Activated CD8-positive, alpha-beta T cell treated with anti-CD3 and anti-CD28 coated beads, Interleukin-2, amount 10 ng/mL, durations not matched to agents 7 days and 5 days (primary cell): Measurements from ENCODE around the gene STT3B. TPM values are rescaled to one million over a fixed set of nuclear protein-coding genes. Genes with fewer than 3 reads are reported as not detected.

Experiments
- ATAC-seq: fragments of 150-1000 bp; cut with Tn5 transposase; one replicate; pipeline ENCODE4 v1.10.0; 2021; ENCODE audit warnings: moderate library complexity
- CTCF ChIA-PET: fragments of 350-600 bp; sonication (Branson Sonifier 250); formaldehyde crosslinking; loops from one replicate; lab custom pipeline; 2021; ENCODE audit warnings: antibody characterized with exemption; lab: Charles Lee
- POLR2A ChIA-PET: fragments of 350-600 bp; sonication (Branson Sonifier 250); formaldehyde crosslinking; loops from one replicate; lab custom pipeline; 2021; ENCODE audit warnings: antibody characterized with exemption; lab: Charles Lee
- DNase-seq: peaks from one replicate; pipeline ENCODE4 v3.0.0-alpha.2; 2020
- H3K27ac Mint-ChIP-seq: one replicate; pipeline ENCODE4 v1.8.0; 2021; ENCODE audit warnings: mild to moderate bottlenecking, mixed read lengths
- H3K27me3 Mint-ChIP-seq: one replicate; pipeline ENCODE4 v1.8.0; 2021; ENCODE audit warnings: low read depth, mixed read lengths
- H3K36me3 Mint-ChIP-seq: one replicate; pipeline ENCODE4 v1.8.0; 2021; ENCODE audit warnings: low read depth, mixed read lengths
- H3K4me1 Mint-ChIP-seq: one replicate; pipeline ENCODE4 v1.8.0; 2021; ENCODE audit warnings: low read depth, mixed read lengths
- H3K4me3 Mint-ChIP-seq: one replicate; pipeline ENCODE4 v1.8.0; 2021; ENCODE audit warnings: mild to moderate bottlenecking, mixed read lengths
- H3K9me3 Mint-ChIP-seq: one replicate; pipeline ENCODE4 v1.8.0; 2022; ENCODE audit warnings: mixed read lengths; ENCODE audit not compliant: insufficient read depth
- total RNA-seq, 2 experiments: library from RNA; stranded (reverse); gene quantifications; one replicate each; pipeline ENCODE4 v1.2.3, GENCODE V29; 2021

STT3B gene
- total RNA-seq, 2 experiments from 2014 or later, result 137 to 140 TPM

DNA sequence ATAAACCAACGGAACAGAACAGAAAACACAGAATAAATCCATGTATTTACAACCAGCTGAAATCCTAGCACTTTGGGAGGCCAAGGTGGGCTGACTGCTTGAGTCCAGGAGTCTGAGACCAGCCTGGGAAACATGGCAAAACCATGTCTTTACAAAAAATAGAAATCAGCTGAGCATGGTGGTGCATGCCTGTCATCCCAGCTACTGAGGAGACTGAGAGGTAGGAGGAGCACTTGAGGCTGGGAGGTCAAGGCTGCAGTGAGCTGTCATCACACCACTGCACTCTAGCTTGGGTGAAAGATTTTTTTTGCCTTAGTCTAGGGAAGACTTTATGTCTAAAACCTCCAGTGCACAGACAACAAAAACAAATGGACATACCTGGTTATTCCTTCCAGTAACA, 120.7 kb downstream of the STT3B start:
- no peak for DNase-seq
- ChIA-PET POLR2A (interaction anchor here (1.5 kb wide), 1 partner anchor 122 kb away, joined by 3 read pairs; no protein-coding TSS in a partner anchor), CTCF (no interaction called here)
- no peak overlapping the region for H3K4me3 Mint-ChIP-seq
- H3K27me3 Mint-ChIP-seq, result no peaks in the 10 kb centered on the region
- ATAC-seq, result no peak
- H3K9me3 Mint-ChIP-seq, result peaks cover 74% of the 10 kb centered on the region
- H3K27ac Mint-ChIP-seq, result no peak overlapping the region
- peaks cover 35% of the 10 kb centered on the region for H3K36me3 Mint-ChIP-seq
- H3K4me1 Mint-ChIP-seq, result no peaks in the 10 kb centered on the region

- no peak for ATAC-seq
- H3K27me3 Mint-ChIP-seq, result no peaks in the 10 kb centered on the region
- peaks cover 66% of the 10 kb centered on the region for H3K9me3 Mint-ChIP-seq
- H3K4me1 Mint-ChIP-seq, result no peaks in the 10 kb centered on the region
- peaks cover 23% of the 10 kb centered on the region for H3K36me3 Mint-ChIP-seq
- ChIA-PET CTCF (no interaction called here), POLR2A (no interaction called here)
- H3K4me3 Mint-ChIP-seq, result no peak overlapping the region
- H3K27ac Mint-ChIP-seq, result no peak overlapping the region
- no peak for DNase-seq
Observed at GRCh38 chr3:31654998-31655397, 122.3 kb downstream of the STT3B start.

DNA sequence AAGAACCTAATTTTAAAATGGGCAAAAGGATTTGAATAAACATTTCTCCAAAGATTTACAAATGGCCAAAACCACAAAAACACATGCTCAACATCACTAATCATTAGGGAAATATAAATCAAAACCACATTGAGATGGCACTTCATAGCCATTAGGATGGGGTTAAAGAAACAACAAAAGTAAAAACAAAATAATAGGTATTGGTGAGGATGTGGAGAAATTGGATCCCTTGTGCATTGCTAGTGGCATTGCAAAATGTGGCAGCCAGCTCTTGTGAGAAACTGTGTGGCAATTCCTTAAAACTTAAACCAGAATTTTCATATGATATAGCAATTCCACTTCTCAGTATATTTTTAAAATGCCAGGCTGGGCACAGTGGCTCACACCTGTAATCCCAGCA, 126.5 kb downstream of the STT3B start:
- CTCF ChIA-PET, result no interaction called here
- DNase-seq (no peak), ATAC-seq (no peak)
- POLR2A ChIA-PET, result no interaction called here
- Mint-ChIP-seq H3K36me3 (peaks cover 6% of the 10 kb centered on the region), H3K4me1 (no peaks in the 10 kb centered on the region), H3K27me3 (no peaks in the 10 kb centered on the region), H3K9me3 (peaks cover 39% of the 10 kb centered on the region), H3K4me3 (no peak overlapping the region), H3K27ac (no peak overlapping the region)

DNA sequence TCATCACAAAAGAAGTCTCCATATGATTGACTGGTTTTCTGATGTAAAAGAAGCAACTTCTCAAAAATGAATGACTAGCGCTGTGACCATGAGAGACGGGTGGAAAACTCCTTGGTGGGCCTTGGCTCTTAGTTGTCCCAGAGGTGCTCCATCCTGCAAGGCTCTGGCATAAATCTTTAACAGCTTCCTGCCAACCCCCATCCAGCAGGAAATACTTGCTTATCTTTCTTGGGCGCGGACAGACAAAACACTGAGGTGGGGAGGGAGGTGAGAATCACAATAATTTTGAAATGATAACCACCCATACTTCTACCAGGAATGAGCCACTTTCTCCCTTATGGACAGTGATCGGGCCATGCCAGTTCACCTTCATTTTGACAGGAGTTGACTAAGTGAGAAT, 128.6 kb downstream of the STT3B start:
- Mint-ChIP-seq H3K27ac (no peak overlapping the region), H3K36me3 (peaks cover 2% of the 10 kb centered on the region), H3K27me3 (no peaks in the 10 kb centered on the region), H3K9me3 (peaks cover 21% of the 10 kb centered on the region), H3K4me3 (no peak overlapping the region), H3K4me1 (no peaks in the 10 kb centered on the region)
- ChIA-PET POLR2A (no interaction called here), CTCF (no interaction called here)
- no peak for DNase-seq
- no peak for ATAC-seq

DNA sequence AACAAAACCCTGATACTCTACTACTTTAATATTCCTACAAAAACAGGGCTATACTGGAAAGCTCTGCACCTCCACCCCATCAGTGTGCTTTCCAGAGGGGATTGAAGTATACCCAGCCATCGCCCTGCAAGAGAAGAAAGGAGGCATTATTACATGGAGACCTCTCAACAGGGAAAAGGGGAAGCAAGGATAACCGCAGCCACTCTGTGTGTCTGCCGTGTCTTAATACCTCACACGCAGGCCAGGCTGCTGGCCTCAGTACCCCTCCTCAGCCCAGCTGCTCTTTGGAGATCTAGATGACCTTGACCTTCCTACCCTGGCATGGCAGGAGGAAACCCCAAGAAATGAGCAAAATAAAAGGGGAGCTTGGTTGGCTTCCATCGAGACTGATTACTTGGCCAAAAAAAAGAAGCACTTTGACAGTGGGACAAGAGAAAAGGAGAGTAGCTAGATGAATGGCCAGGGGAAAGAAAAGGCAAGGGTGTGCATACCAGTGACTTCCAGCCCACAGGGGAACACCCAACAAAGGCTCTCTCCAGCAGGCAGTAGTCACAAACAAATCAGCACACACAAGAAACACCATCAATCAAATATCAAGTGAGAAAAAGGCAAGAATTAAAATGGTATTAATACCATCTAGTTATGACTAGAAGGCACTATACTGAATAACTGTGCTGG, 129.4 kb downstream of the STT3B start:
- Mint-ChIP-seq H3K4me3 (no peak overlapping the region), H3K36me3 (no peaks in the 10 kb centered on the region), H3K9me3 (peaks cover 13% of the 10 kb centered on the region), H3K4me1 (no peaks in the 10 kb centered on the region), H3K27ac (no peak overlapping the region), H3K27me3 (no peaks in the 10 kb centered on the region)
- no peak for DNase-seq
- ChIA-PET POLR2A (interaction anchor here (0.8 kb wide), 1 partner anchor 37 kb away, joined by 3 read pairs; no protein-coding TSS in a partner anchor), CTCF (no interaction called here)
- ATAC-seq, result no peak

- ATAC-seq, result no peak
- Mint-ChIP-seq H3K4me3 (no peak overlapping the region), H3K27me3 (no peaks in the 10 kb centered on the region), H3K27ac (no peak overlapping the region), H3K36me3 (no peaks in the 10 kb centered on the region), H3K4me1 (no peaks in the 10 kb centered on the region), H3K9me3 (peaks cover 4% of the 10 kb centered on the region)
- no peak for DNase-seq
- ChIA-PET CTCF (no interaction called here), POLR2A (no interaction called here)
Observed at GRCh38 chr3:31664031-31664430, 131.3 kb downstream of the STT3B start.

GRCh38 chr3:31667582-31667981, 134.9 kb downstream of the STT3B start:
- H3K36me3 Mint-ChIP-seq, result no peaks in the 10 kb centered on the region
- no peak overlapping the region for H3K27ac Mint-ChIP-seq
- no peak for DNase-seq
- POLR2A ChIA-PET, result no interaction called here
- H3K27me3 Mint-ChIP-seq, result no peaks in the 10 kb centered on the region
- CTCF ChIA-PET, result no interaction called here
- H3K9me3 Mint-ChIP-seq, result peaks cover 4% of the 10 kb centered on the region
- no peak for ATAC-seq
- no peaks in the 10 kb centered on the region for H3K4me1 Mint-ChIP-seq
- H3K4me3 Mint-ChIP-seq, result no peak overlapping the region

- H3K27me3 Mint-ChIP-seq, result no peaks in the 10 kb centered on the region
- DNase-seq (no peak), ATAC-seq (no peak)
- H3K27ac Mint-ChIP-seq, result no peak overlapping the region
- POLR2A ChIA-PET, result no interaction called here
- H3K9me3 Mint-ChIP-seq, result peaks cover 4% of the 10 kb centered on the region
- CTCF ChIA-PET, result no interaction called here
- H3K4me1 Mint-ChIP-seq, result no peaks in the 10 kb centered on the region
- no peak overlapping the region for H3K4me3 Mint-ChIP-seq
- no peaks in the 10 kb centered on the region for H3K36me3 Mint-ChIP-seq
Observed at GRCh38 chr3:31668242-31668641, 135.5 kb downstream of the STT3B start.

GRCh38 chr3:31670136-31670535, 137.4 kb downstream of the STT3B start:
- Mint-ChIP-seq H3K36me3 (no peaks in the 10 kb centered on the region), H3K4me1 (no peaks in the 10 kb centered on the region), H3K9me3 (peaks cover 4% of the 10 kb centered on the region), H3K27ac (no peak overlapping the region), H3K27me3 (peaks cover 2% of the 10 kb centered on the region), H3K4me3 (no peak overlapping the region)
- DNase-seq (no peak), ATAC-seq (no peak)
- POLR2A ChIA-PET, result no interaction called here
- CTCF ChIA-PET, result interaction anchor here (0.6 kb wide), 1 partner anchor 104 kb away, joined by 3 read pairs; no protein-coding TSS in a partner anchor

DNA sequence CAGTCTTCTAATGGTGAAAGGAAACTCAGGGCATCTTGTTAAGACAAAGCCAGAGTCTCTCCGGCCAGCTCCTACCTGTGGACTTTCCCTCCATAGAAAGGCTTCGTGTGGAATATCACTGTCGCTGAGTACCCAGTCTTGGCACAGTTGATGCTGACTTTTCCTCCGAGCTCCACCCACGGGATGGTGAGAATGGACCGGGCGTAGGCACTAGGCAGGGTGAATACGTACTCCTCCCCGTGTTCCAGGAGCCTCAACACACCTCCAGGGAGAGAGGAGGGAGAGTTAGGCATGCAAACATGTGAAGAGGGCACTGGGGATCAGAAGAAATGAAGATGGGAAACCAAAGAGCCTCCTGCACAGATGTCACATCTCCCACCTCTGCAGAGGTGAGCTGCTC, 138.0 kb downstream of the STT3B start:
- ChIA-PET CTCF (interaction anchor here (0.6 kb wide), 1 partner anchor 105 kb away, joined by 3 read pairs; no protein-coding TSS in a partner anchor), POLR2A (no interaction called here)
- Mint-ChIP-seq H3K27me3 (peaks cover 2% of the 10 kb centered on the region), H3K9me3 (peaks cover 4% of the 10 kb centered on the region), H3K4me1 (no peaks in the 10 kb centered on the region), H3K36me3 (no peaks in the 10 kb centered on the region), H3K27ac (no peak overlapping the region), H3K4me3 (no peak overlapping the region)
- ATAC-seq (no peak), DNase-seq (no peak)

DNA sequence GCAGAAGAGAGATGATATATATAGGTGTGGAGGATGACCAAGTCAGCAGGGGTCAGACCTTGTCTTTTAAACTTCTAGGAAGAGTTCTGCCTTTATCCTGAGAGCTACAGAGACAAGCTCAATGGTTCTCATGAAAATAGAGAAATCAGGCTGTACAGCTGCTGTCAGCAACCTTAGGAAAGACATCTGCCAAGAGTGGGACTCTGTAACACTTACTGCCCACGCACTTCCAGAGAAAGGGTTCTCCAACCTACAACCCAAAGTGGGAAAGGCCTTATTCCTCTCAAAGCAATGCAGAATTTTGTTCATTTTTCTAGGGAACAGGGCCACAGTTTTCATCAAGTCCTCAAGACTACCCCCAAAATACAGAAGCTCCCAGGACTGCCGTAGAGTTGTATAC, 138.7 kb downstream of the STT3B start:
- POLR2A ChIA-PET, result no interaction called here
- ATAC-seq (no peak), DNase-seq (no peak)
- H3K27me3 Mint-ChIP-seq, result peaks cover 2% of the 10 kb centered on the region
- H3K9me3 Mint-ChIP-seq, result peaks cover 4% of the 10 kb centered on the region
- CTCF ChIA-PET, result no interaction called here
- H3K36me3 Mint-ChIP-seq, result no peaks in the 10 kb centered on the region
- no peaks in the 10 kb centered on the region for H3K4me1 Mint-ChIP-seq
- no peak overlapping the region for H3K4me3 Mint-ChIP-seq
- H3K27ac Mint-ChIP-seq, result no peak overlapping the region

- POLR2A ChIA-PET, result no interaction called here
- no peak for ATAC-seq
- H3K36me3 Mint-ChIP-seq, result no peaks in the 10 kb centered on the region
- H3K4me1 Mint-ChIP-seq, result no peaks in the 10 kb centered on the region
- peaks cover 4% of the 10 kb centered on the region for H3K9me3 Mint-ChIP-seq
- no peak overlapping the region for H3K27ac Mint-ChIP-seq
- CTCF ChIA-PET, result no interaction called here
- H3K27me3 Mint-ChIP-seq, result peaks cover 2% of the 10 kb centered on the region
- no peak for DNase-seq
- H3K4me3 Mint-ChIP-seq, result no peak overlapping the region
Observed at GRCh38 chr3:31671976-31672375, 139.3 kb downstream of the STT3B start.

GRCh38 chr3:31673950-31674349, 141.2 kb downstream of the STT3B start:
- Mint-ChIP-seq H3K9me3 (no peaks in the 10 kb centered on the region), H3K4me1 (no peaks in the 10 kb centered on the region), H3K4me3 (no peak overlapping the region), H3K27me3 (peaks cover 2% of the 10 kb centered on the region), H3K27ac (no peak overlapping the region), H3K36me3 (no peaks in the 10 kb centered on the region)
- no peak for DNase-seq
- ChIA-PET CTCF (no interaction called here), POLR2A (no interaction called here)
- no peak for ATAC-seq
